Neural cell (in vitro differentiated cells): ENCODE data around the gene TLX3.

Experiments used
- EP300 ChIP-seq: fragments of 450-650 bp; conservative IDR thresholded peaks from 2 replicates; pipeline ENCODE4 v1.6.1; 2014; ENCODE audit warnings: antibody characterized with exemption, mild to moderate bottlenecking, moderate library complexity; ENCODE audit not compliant: poor library complexity, severe bottlenecking
- EZH2 ChIP-seq: fragments of 200-600, 300-800 bp; shearing (Covaris generic), sonication (generic); IDR thresholded peaks from 2 replicates; pipeline ENCODE4 v1.6.1; 2014; ENCODE audit warnings: antibody characterized with exemption, low read length, borderline replicate concordance, mild to moderate bottlenecking; ENCODE audit not compliant: insufficient read depth, poor library complexity, severe bottlenecking
- MXI1 ChIP-seq: fragments of 450-650 bp; conservative IDR thresholded peaks from 2 replicates; pipeline ENCODE4 v1.6.1; 2014; ENCODE audit warnings: antibody characterized with exemption, mild to moderate bottlenecking; ENCODE audit not compliant: poor library complexity, severe bottlenecking
- POLR2AphosphoS5 ChIP-seq: IDR thresholded peaks from 2 replicates; pipeline ENCODE4 v1.6.1; 2012
- RAD21 ChIP-seq: fragments of 450-650 bp; conservative IDR thresholded peaks from 2 replicates; pipeline ENCODE4 v1.6.1; 2014; ENCODE audit warnings: antibody characterized with exemption, mild to moderate bottlenecking, moderate library complexity
- REST ChIP-seq: IDR thresholded peaks from 2 replicates; pipeline ENCODE4 v1.6.1; 2012; ENCODE audit warnings: borderline replicate concordance
- SMC3 ChIP-seq: fragments of 450-650 bp; conservative IDR thresholded peaks from 2 replicates; pipeline ENCODE4 v1.6.1; 2014; ENCODE audit warnings: antibody characterized with exemption, mild to moderate bottlenecking, moderate library complexity; ENCODE audit not compliant: poor library complexity
- TAF1 ChIP-seq: IDR thresholded peaks from 2 replicates; pipeline ENCODE4 v1.6.1; 2012; ENCODE audit warnings: low read depth
- TF ChIP-seq, protein P1 (sequence below): fragments of 450-650 bp; IDR thresholded peaks from 2 replicates; pipeline ENCODE4 v1.5.1; 2014; ENCODE audit warnings: antibody characterized with exemption, mild to moderate bottlenecking, moderate library complexity; ENCODE audit not compliant: poor library complexity, severe bottlenecking

DNA sequence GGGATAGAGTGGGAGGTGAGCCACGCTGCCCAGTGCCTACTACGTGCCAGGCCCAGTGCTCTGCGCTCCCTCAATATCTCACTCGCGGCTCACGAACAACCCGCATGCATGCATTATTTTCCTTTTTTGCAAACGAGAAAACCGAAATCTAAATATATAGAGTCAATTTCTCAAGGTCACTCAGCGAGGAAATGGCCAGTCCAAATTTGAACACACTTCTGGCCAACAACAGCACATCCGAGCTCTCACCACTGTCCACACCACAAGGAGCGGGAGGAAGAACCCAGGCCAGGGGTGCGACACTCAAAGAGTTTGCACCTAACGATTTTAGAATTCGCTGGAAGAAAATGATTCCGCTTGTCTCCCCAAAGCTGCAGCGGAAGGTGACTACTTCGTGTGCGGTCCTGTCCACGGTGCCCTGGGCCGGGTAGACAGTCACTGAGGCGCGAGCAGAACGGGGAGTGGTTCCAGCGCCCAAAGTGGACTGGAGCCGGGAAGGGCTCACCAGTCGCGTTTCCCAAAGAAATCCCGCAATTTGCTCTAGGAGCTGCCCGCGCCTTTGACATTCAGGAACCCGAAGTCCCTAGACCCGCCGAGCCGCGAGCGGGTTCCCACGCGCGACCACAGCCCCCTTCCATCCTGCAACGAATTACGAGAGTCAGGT lies 1.1 kb upstream of the TLX3 start:
- TF ChIP-seq, protein P1, sequence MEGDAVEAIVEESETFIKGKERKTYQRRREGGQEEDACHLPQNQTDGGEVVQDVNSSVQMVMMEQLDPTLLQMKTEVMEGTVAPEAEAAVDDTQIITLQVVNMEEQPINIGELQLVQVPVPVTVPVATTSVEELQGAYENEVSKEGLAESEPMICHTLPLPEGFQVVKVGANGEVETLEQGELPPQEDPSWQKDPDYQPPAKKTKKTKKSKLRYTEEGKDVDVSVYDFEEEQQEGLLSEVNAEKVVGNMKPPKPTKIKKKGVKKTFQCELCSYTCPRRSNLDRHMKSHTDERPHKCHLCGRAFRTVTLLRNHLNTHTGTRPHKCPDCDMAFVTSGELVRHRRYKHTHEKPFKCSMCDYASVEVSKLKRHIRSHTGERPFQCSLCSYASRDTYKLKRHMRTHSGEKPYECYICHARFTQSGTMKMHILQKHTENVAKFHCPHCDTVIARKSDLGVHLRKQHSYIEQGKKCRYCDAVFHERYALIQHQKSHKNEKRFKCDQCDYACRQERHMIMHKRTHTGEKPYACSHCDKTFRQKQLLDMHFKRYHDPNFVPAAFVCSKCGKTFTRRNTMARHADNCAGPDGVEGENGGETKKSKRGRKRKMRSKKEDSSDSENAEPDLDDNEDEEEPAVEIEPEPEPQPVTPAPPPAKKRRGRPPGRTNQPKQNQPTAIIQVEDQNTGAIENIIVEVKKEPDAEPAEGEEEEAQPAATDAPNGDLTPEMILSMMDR, result no peak
- peak; percentile 35 for TF ChIP-seq POLR2AphosphoS5
- no peak for TF ChIP-seq EP300
- no peak for TF ChIP-seq EZH2
- TF ChIP-seq MXI1, result no peak
- no peak for TF ChIP-seq RAD21
- no peak for TF ChIP-seq TAF1
- TF ChIP-seq REST, result no peak
- TF ChIP-seq SMC3, result no peak
